ENCODE measurements around the gene PAK6.

The PAK6 gene

DNA sequence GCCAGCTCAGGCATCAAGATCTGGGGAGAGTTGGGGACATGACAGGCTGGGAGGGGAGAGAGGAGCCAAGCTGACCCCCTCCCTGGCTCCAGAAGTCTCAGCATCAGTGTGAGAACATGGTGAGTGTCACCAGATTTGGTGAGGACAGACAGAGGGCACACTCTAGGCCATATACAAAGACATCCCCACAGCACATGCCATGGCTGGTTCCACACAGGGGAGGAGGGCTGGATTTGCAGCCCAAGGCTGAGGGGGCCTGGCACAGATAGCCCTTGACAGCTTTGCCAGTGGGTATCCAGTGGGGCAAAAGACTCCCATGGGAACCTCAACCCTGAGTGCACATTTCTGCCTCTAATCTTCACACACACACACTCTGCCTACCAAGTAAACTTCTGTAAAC is 54.1 kb downstream of the PAK6 start:
- H3K36me3 ChIP-seq, result peaks cover 100% of the 10 kb centered on the region
- peaks cover 7 to 8% of the 10 kb centered on the region in 2 experiments for H3K4me1 ChIP-seq (ENCODE audit: control insufficient read depth in 1 of 2, insufficient read depth in 1 of 2, low read depth in 1 of 2, low read length in 1 of 2)
- H3K27ac ChIP-seq, result peak overlapping the region; percentile 55
- no peak overlapping the region for H3K4me3 ChIP-seq (ENCODE audit: low read depth in 1 of 2, low read length in 1 of 2)
- TF ChIP-seq, protein P1, sequence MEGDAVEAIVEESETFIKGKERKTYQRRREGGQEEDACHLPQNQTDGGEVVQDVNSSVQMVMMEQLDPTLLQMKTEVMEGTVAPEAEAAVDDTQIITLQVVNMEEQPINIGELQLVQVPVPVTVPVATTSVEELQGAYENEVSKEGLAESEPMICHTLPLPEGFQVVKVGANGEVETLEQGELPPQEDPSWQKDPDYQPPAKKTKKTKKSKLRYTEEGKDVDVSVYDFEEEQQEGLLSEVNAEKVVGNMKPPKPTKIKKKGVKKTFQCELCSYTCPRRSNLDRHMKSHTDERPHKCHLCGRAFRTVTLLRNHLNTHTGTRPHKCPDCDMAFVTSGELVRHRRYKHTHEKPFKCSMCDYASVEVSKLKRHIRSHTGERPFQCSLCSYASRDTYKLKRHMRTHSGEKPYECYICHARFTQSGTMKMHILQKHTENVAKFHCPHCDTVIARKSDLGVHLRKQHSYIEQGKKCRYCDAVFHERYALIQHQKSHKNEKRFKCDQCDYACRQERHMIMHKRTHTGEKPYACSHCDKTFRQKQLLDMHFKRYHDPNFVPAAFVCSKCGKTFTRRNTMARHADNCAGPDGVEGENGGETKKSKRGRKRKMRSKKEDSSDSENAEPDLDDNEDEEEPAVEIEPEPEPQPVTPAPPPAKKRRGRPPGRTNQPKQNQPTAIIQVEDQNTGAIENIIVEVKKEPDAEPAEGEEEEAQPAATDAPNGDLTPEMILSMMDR (IDR thresholded peaks at IDR 0.05), result no peak
- no peaks in the 10 kb centered on the region for H3K9me3 ChIP-seq
- H3K27me3 ChIP-seq, result no peaks in the 10 kb centered on the region

DNA sequence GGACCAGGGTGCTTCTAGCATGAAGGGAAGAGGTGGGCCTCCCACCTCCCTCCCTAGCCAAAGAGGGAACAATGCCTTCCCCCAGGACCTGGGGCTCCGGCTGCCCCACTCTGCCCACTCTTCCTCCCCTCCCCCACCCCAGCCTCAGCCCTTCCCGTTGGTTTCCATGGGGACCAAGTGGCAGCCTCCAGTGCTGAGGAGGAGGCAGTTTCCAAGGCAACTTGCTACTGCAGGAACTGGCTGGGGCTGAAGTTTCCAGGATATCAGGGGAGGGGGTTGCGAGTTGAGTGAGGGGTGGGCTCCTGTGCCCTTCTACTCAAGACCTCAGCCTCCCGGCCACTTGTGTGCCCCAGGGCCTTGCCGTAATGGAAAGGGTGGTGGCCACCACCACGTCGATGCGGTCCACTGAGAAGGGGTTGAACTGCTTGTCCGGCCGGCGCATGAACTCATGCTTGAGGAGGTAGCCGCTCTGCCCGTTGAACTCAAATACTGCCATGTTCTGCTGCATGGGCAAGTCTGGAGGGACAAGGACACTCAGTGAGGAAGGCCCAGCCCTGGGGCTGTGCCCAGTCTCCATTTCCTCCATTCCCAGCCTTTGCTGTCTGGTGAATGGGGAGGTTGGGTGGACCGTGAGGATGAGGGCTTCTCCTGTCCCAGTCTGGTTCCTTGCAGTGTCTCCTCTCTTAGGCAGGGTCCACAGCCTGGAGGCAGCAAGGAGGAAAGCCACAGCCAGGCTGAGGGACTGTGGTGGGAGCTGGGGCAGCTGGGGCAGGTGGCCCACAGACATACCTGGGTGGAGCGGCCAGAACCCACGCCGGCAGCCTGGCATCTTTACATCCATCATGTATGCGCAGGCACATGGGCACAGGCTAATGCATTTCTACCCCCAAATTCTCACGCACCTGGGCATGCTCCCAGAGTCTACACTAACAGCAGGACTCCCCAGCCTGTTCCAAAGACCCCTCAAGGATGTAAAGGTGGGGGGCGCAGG is 55.3 kb downstream of the PAK6 start:
- H3K4me3 ChIP-seq (ENCODE audit: low read depth in 1 of 2, low read length in 1 of 2), result no peak overlapping the region

DNA sequence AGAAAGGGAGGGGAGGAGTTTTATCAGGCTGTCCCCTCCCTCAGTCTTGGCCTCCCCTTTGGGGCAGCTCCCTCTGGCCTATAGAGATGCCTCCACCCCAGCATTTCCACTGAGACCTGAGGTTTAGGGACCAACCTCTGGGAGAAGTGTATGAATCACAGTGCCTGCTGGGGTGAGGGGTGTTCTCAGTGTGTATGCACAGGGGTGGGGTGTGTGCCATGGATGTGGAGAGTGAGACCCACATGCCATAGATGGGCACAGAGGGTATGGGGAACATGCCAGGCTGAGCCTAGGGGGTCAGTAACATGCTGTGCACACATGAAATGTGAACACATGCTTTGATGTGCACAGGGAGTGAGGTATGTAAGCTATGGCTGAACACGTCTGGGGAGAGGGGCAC is 56.4 kb downstream of the PAK6 start:
- no peak overlapping the region for H3K27ac ChIP-seq
- no peaks in the 10 kb centered on the region for H3K9me3 ChIP-seq
- H3K36me3 ChIP-seq, result peaks cover 100% of the 10 kb centered on the region
- TF ChIP-seq, protein P1 (IDR thresholded peaks at IDR 0.05), result no peak
- H3K4me1 ChIP-seq (ENCODE audit: control insufficient read depth in 1 of 2, insufficient read depth in 1 of 2, low read depth in 1 of 2, low read length in 1 of 2), result peaks cover 7 to 8% of the 10 kb centered on the region in 2 experiments
- no peak overlapping the region for H3K4me3 ChIP-seq (ENCODE audit: low read depth in 1 of 2, low read length in 1 of 2)
- H3K27me3 ChIP-seq, result no peaks in the 10 kb centered on the region

More for the DNA sequence above, 55.3 kb downstream of the PAK6 start:
- H3K36me3 ChIP-seq, result peaks cover 100% of the 10 kb centered on the region
- H3K27ac ChIP-seq, result peak overlapping the region; percentile 55
- TF ChIP-seq, protein P1 (IDR thresholded peaks at IDR 0.05), result no peak
- H3K9me3 ChIP-seq, result no peaks in the 10 kb centered on the region
- no peaks in the 10 kb centered on the region for H3K27me3 ChIP-seq
- peaks cover 7 to 8% of the 10 kb centered on the region in 2 experiments for H3K4me1 ChIP-seq (ENCODE audit: control insufficient read depth in 1 of 2, insufficient read depth in 1 of 2, low read depth in 1 of 2, low read length in 1 of 2)

DNA sequence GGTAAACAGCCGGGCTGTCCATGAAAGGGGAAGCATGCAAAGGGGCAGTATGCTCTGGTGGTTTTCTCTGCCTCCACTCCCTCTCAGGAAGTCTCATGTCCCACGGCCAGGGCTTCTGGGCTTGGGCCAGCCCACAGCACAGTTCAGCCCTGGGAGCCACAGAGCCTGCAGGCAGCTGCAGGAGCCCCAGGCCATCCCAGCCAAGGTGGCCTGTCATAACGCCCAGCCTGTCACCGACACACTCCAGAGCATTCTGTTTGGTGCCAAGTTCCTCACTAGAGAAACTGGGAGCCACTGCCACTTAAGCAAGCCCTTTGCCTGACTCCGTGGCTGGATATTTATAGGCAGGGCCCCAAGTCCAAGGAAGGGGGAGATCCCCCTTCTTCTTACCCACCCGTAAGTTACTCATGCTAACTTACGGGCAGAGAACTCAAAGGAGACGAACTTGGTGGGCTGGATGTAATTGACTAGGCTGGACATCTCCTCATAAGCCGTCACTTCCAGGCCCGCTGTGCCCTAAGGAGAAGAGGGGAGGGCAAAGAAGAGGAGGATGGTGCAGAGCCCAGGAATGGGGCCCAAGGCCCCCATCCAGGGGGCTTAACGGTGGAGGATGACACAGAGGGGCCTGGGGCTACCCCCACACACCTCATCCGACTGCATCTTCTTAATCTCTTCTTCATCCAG is 57.2 kb downstream of the PAK6 start:
- Histone ChIP-seq H3K27me3 (no peaks in the 10 kb centered on the region), H3K36me3 (peaks cover 100% of the 10 kb centered on the region), H3K9me3 (no peaks in the 10 kb centered on the region), H3K4me3 (ENCODE audit: low read depth in 1 of 2, low read length in 1 of 2) (no peak overlapping the region), H3K4me1 (ENCODE audit: control insufficient read depth in 1 of 2, insufficient read depth in 1 of 2, low read depth in 1 of 2, low read length in 1 of 2) (peaks cover 12% of the 10 kb centered on the region in 2 experiments), H3K27ac (peak overlapping the region; percentile 33)
- TF ChIP-seq, protein P1 (IDR thresholded peaks at IDR 0.05), result no peak

DNA sequence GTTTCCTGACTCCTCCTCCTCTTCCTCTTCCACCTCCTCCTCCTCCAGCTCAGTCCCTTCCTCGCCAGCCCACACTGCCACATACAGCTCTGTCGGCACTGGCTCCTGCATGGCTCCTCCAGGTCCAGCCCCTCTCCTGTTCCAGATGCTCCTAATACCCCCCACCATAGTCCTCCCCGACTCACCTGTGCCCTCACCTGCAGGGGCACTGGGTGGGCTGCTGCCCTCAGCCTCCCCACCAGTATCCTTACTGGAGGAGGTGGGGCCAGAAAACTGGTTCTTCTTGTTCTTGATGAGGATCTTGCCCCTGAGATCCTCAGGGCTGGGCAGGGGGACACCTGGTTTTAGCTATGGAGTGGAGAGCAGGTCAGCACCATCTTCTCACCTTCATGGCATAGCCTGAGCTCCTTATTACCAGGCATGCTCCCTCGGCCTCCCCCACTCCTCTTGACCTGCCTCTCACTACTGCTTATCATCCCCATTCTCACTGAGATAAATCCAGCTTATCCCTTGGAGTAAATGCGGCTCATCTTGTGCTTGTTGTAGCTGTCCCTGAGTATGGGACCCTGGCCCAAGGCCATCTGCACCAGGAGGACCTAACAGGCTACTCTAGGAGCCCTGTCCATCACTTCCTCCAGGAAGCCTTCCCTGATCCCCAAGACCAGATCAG is 57.8 kb downstream of the PAK6 start:
- peaks cover 18 to 19% of the 10 kb centered on the region in 2 experiments for H3K4me1 ChIP-seq (ENCODE audit: control insufficient read depth in 1 of 2, insufficient read depth in 1 of 2, low read depth in 1 of 2, low read length in 1 of 2)
- H3K4me3 ChIP-seq (ENCODE audit: low read depth in 1 of 2, low read length in 1 of 2), result no peak overlapping the region
- H3K9me3 ChIP-seq, result no peaks in the 10 kb centered on the region
- H3K27me3 ChIP-seq, result no peaks in the 10 kb centered on the region
- TF ChIP-seq, protein P1 (IDR thresholded peaks at IDR 0.05), result no peak
- peaks cover 100% of the 10 kb centered on the region for H3K36me3 ChIP-seq
- H3K27ac ChIP-seq, result no peak overlapping the region

Data from neutrophil (primary cell).